Left ventricle myocardium superior (tissue), 1 donor: ENCODE results near the gene BIN1. TPM values are rescaled to one million over a fixed set of nuclear protein-coding genes. Genes with fewer than 3 reads are reported as not detected.

Experiments
- ATAC-seq: fragments of 200-7000 bp; cut with Tn5 transposase; one replicate; pipeline ENCODE4 v1.9.1; 2020; ENCODE audit warnings: mild to moderate bottlenecking, moderate library complexity
- DNase-seq: peaks from one replicate; pipeline ENCODE4 v3.0.0-alpha.2; 2020
- intact Hi-C: fragments of 100-400 bp; cut with micrococcal nuclease; formaldehyde crosslinking; loops from one replicate; pipeline ENCODE4 v1.11.0; 2022
- total RNA-seq: library from RNA; stranded (reverse); fragmentation: NEBNext Ultra II Directional; extraction: Animal tissue kit (Norgen Biotek cat#: 25700); gene quantifications from one replicate; pipeline ENCODE4 v1.2.1, GENCODE V29; 2021
- donor health status: DM: no; HTN: yes; CAD: no; lungs with severe emphysema.

The BIN1 gene
- total RNA-seq, 1 donor from 2014 or later: 15.0 TPM

- peak; percentile 18 for ATAC-seq
- peak; percentile 72 for DNase-seq
- intact Hi-C loops: no loop called here
Observed at GRCh38 chr2:127067620-127068350, 39.2 kb downstream of the BIN1 start.

- intact Hi-C loops: no loop called here
- DNase-seq (peak; percentile 79), ATAC-seq (peak; percentile 58)
Observed at GRCh38 chr2:127066942-127067341, 40.0 kb downstream of the BIN1 start.

- ATAC-seq: no peak
- no peak for DNase-seq
- intact Hi-C loops: no loop called here
Observed at GRCh38 chr2:127065940-127066318, 41.0 kb downstream of the BIN1 start.

- ATAC-seq (no peak), DNase-seq (no peak)
- intact Hi-C loops: no loop called here
Observed at GRCh38 chr2:127065299-127065939, 41.5 kb downstream of the BIN1 start.

- DNase-seq (peak; percentile 92), ATAC-seq (peak; percentile 87)
- intact Hi-C loops: no loop called here
Observed at GRCh38 chr2:127064642-127065250, 42.2 kb downstream of the BIN1 start.

- intact Hi-C loops: no loop called here
- ATAC-seq (no peak), DNase-seq (no peak)
Observed at GRCh38 chr2:127063701-127064590, 43.0 kb downstream of the BIN1 start.

GRCh38 chr2:127061375-127062273 lies 45.3 kb downstream of the BIN1 start:
- intact Hi-C loops: no loop called here
- no peak for DNase-seq
- ATAC-seq: peak; percentile 1

GRCh38 chr2:127060264-127060945 lies 46.5 kb downstream of the BIN1 start:
- intact Hi-C loops: no loop called here
- no peak for ATAC-seq
- no peak for DNase-seq

GRCh38 chr2:127059559-127059958 lies 47.4 kb downstream of the BIN1 start:
- DNase-seq (no peak), ATAC-seq (no peak)
- intact Hi-C loops: no loop called here

- intact Hi-C loops: no loop called here
- ATAC-seq (no peak), DNase-seq (no peak)
Observed at GRCh38 chr2:127058954-127059252, 48.1 kb downstream of the BIN1 start.

GRCh38 chr2:127058246-127058953 lies 48.6 kb downstream of the BIN1 start:
- intact Hi-C loops: no loop called here
- ATAC-seq (no peak), DNase-seq (no peak)

GRCh38 chr2:127057371-127058245 lies 49.3 kb downstream of the BIN1 start:
- ATAC-seq (no peak), DNase-seq (no peak)
- intact Hi-C loops: no loop called here

- DNase-seq (no peak), ATAC-seq (no peak)
- intact Hi-C loops: no loop called here
Observed at GRCh38 chr2:127056631-127057370, 50.2 kb downstream of the BIN1 start.

- DNase-seq: no peak
- ATAC-seq: no peak
- intact Hi-C loops: no loop called here
Observed at GRCh38 chr2:127056086-127056485, 50.9 kb downstream of the BIN1 start.

GRCh38 chr2:127055786-127056076 lies 51.2 kb downstream of the BIN1 start:
- intact Hi-C loops: no loop called here
- ATAC-seq: no peak
- peak; percentile 18 for DNase-seq
